Measurements from ENCODE around the gene PRUNE2.

DNA sequence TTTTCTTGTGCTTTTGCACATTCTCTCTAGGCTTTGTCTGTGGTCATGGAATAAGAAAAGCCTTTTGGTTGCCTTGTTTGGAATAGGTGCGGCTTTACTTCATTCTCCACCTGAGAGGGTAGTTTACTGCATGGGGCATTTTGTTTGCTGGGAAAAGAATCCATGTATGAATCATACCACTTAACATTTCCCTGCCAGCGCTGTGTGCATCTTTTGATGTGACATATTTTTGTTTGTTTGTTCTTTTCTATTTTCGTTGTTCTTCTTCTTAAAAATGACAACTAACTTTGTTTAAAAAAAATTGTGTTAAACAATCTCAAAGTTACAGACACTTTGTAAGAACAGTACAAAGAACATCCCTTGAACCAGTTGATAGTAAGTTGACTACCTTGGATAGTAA, 333.8 kb downstream of the PRUNE2 start:
- TF ChIP-seq POLR2A (IDR thresholded peaks at IDR 0.05) = no peak
- TF ChIP-seq, protein P1, sequence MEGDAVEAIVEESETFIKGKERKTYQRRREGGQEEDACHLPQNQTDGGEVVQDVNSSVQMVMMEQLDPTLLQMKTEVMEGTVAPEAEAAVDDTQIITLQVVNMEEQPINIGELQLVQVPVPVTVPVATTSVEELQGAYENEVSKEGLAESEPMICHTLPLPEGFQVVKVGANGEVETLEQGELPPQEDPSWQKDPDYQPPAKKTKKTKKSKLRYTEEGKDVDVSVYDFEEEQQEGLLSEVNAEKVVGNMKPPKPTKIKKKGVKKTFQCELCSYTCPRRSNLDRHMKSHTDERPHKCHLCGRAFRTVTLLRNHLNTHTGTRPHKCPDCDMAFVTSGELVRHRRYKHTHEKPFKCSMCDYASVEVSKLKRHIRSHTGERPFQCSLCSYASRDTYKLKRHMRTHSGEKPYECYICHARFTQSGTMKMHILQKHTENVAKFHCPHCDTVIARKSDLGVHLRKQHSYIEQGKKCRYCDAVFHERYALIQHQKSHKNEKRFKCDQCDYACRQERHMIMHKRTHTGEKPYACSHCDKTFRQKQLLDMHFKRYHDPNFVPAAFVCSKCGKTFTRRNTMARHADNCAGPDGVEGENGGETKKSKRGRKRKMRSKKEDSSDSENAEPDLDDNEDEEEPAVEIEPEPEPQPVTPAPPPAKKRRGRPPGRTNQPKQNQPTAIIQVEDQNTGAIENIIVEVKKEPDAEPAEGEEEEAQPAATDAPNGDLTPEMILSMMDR (IDR thresholded peaks at IDR 0.05) = no peak
